IMR-90 (cell line): ENCODE measurements around the gene FAU. TPM values are rescaled to one million over a fixed set of nuclear protein-coding genes. Genes with fewer than 3 reads are reported as not detected.
"Not testable (repeated sequence)": the region's sequence is repeated elsewhere in the genome, so short reads cannot be mapped to it uniquely, and the experiment has no call there.

Source experiments
- ATAC-seq: fragments of 200-7000 bp; cut with Tn5 transposase; 2 replicates; pipeline ENCODE4 v1.9.1; 2020; ENCODE audit warnings: low read depth, mild to moderate bottlenecking, moderate library complexity
- BruUV-seq: library from RNA; stranded (reverse); fragments of 400-500 nt; replicated peaks from 2 replicates; lab custom pipeline; 2021; lab: Mats Ljungman, UMichigan
- CTCF ChIA-PET: fragments of 300-600 bp; formaldehyde crosslinking; extraction: SDS; loops from one replicate; lab custom pipeline; 2021; ENCODE audit warnings: antibody characterized with exemption; lab: Yijun Ruan, JAX
- POLR2A ChIA-PET: fragments of 300-600 bp; sonication (Branson Sonifier 250); formaldehyde crosslinking; loops from one replicate; lab custom pipeline; 2022; ENCODE audit warnings: antibody characterized with exemption; ENCODE audit not compliant: unreplicated experiment; lab: Charles Lee
- DNase-seq: peaks from one replicate; pipeline ENCODE4 v3.0.0; 2013
- H2AFZ ChIP-seq: replicated peaks from 2 replicates; pipeline ENCODE3; 2013; ENCODE audit warnings: low read length, mild to moderate bottlenecking; ENCODE audit not compliant: poor library complexity
- H2AK5ac ChIP-seq: 2 replicates; pipeline ENCODE4 v1.6.1; 2013; ENCODE audit warnings: low read depth, low read length, inconsistent platforms
- H2AK9ac ChIP-seq: replicated peaks from 2 replicates; pipeline ENCODE3; 2013; ENCODE audit warnings: mild to moderate bottlenecking, low read depth, low read length, moderate library complexity; ENCODE audit not compliant: poor library complexity
- H2BK120ac ChIP-seq: 2 replicates; pipeline ENCODE4 v1.6.1; 2013; ENCODE audit warnings: low read depth, low read length, inconsistent platforms
- H2BK15ac ChIP-seq: 3 replicates; pipeline ENCODE4 v1.6.1; 2013; ENCODE audit warnings: low read depth, low read length, inconsistent platforms
- H2BK20ac ChIP-seq: 2 replicates; pipeline ENCODE4 v1.6.1; 2013; ENCODE audit warnings: low read depth, mild to moderate bottlenecking, inconsistent platforms, low read length, moderate library complexity
- H2BK5ac ChIP-seq: 2 replicates; pipeline ENCODE4 v1.6.1; 2013; ENCODE audit warnings: mild to moderate bottlenecking, low read depth, low read length, inconsistent platforms; ENCODE audit not compliant: poor library complexity, severe bottlenecking
- H3K14ac ChIP-seq: replicated peaks from 2 replicates; pipeline ENCODE4 v1.6.1; 2013; ENCODE audit warnings: low read depth, low read length, inconsistent platforms
- H3K18ac ChIP-seq: 2 replicates; pipeline ENCODE4 v1.6.1; 2013; ENCODE audit warnings: low read depth, low read length, control low read depth
- H3K23ac ChIP-seq: 2 replicates; pipeline ENCODE4 v1.6.1; 2013; ENCODE audit warnings: low read depth, low read length, inconsistent platforms
- H3K27ac ChIP-seq: 2 replicates; pipeline ENCODE4 v1.5.1; 2013; ENCODE audit warnings: mild to moderate bottlenecking, control low read depth, low read length; ENCODE audit not compliant: insufficient read depth
- H3K27me3 ChIP-seq: 2 replicates; pipeline ENCODE4 v1.6.1; 2013; ENCODE audit warnings: low read length; ENCODE audit not compliant: control insufficient read depth, insufficient read depth
- H3K36me3 ChIP-seq: 2 replicates; pipeline ENCODE4 v1.6.1; 2013; ENCODE audit warnings: low read length, mixed read lengths; ENCODE audit not compliant: control insufficient read depth, insufficient read depth
- H3K4ac ChIP-seq: 2 replicates; pipeline ENCODE4 v1.6.1; 2013; ENCODE audit warnings: low read depth, low read length, inconsistent platforms
- H3K4me1 ChIP-seq: 2 replicates; pipeline ENCODE4 v1.6.1; 2013; ENCODE audit warnings: low read length, mixed read lengths; ENCODE audit not compliant: control insufficient read depth, insufficient read depth
- H3K4me2 ChIP-seq: 2 replicates; pipeline ENCODE4 v1.6.1; 2013; ENCODE audit warnings: low read depth, mild to moderate bottlenecking, control low read depth, low read length, moderate library complexity
- H3K4me3 ChIP-seq: 2 replicates; pipeline ENCODE4 v1.5.1; 2013; ENCODE audit warnings: low read depth, mild to moderate bottlenecking, control low read depth, low read length, moderate library complexity; ENCODE audit not compliant: insufficient read depth
- H3K56ac ChIP-seq: 2 replicates; pipeline ENCODE4 v1.6.1; 2013; ENCODE audit warnings: low read length, inconsistent platforms; ENCODE audit not compliant: insufficient read depth; ENCODE audit errors: extremely low read depth
- H3K79me1 ChIP-seq, 2 experiments: 2 replicates each; pipeline ENCODE4 v1.6.1; 2013; ENCODE audit warnings: low read length in 2 of 2, inconsistent platforms in 1 of 2, low read depth in 1 of 2
- H3K9ac ChIP-seq: 2 replicates; pipeline ENCODE4 v1.6.1; 2013; ENCODE audit warnings: low read depth, low read length, control low read depth
- H3K9me1 ChIP-seq: 2 replicates; pipeline ENCODE4 v1.6.1; 2013; ENCODE audit warnings: low read length, inconsistent platforms; ENCODE audit not compliant: insufficient read depth
- H3K9me3 ChIP-seq: 2 replicates; pipeline ENCODE4 v1.6.1; 2013; ENCODE audit warnings: low read length; ENCODE audit not compliant: control insufficient read depth, insufficient read depth
- H4K20me1 ChIP-seq: 2 replicates; pipeline ENCODE4 v1.6.1; 2013; ENCODE audit warnings: low read length, inconsistent platforms; ENCODE audit not compliant: insufficient read depth
- H4K5ac ChIP-seq: 2 replicates; pipeline ENCODE4 v1.6.1; 2013; ENCODE audit warnings: mild to moderate bottlenecking, low read depth, low read length, control low read depth
- H4K8ac ChIP-seq, 2 experiments: 2 replicates each; pipeline ENCODE4 v1.6.1; 2013; ENCODE audit warnings: low read depth in 2 of 2, low read length in 2 of 2, control low read depth in 1 of 2, inconsistent platforms in 1 of 2
- H4K91ac ChIP-seq: 2 replicates; pipeline ENCODE4 v1.6.1; 2013; ENCODE audit warnings: low read depth, low read length, inconsistent platforms; ENCODE audit not compliant: insufficient read depth
- CEBPB ChIP-seq: IDR thresholded peaks from 2 replicates; pipeline ENCODE4 v1.6.1; 2012; ENCODE audit warnings: low read depth, low read length, improper control_type of control experiment
- WGBS, 2 experiments: methylation state at CpG; one replicate each; pipeline versions ENCODE4 v1.1.5 to v1.1.7; 2013; ENCODE audit warnings: missing lambda C conversion rate in 2 of 2; ENCODE audit not compliant: insufficient read length in 1 of 2; ENCODE audit errors: extremely low coverage in 2 of 2; 5-methylcytosine and 5-hydroxymethylcytosine counted together
- dilution Hi-C: fragments of 300-500 bp; cut with HindIII; formaldehyde crosslinking; loops from one replicate; pipeline ENCODE4 v1.14.3; 2018; ENCODE audit warnings: low sequenced_read_pairs; ENCODE audit not compliant: unreplicated experiment
- in situ Hi-C: fragments of 300-500 bp; cut with MboI; formaldehyde crosslinking; loops from 3 replicates; pipeline ENCODE4 v1.14.3; 2019; ENCODE audit warnings: low sequenced_read_pairs, inconsistent platforms, mixed read lengths
- intact Hi-C: fragments of 100-400 bp; cut with micrococcal nuclease; formaldehyde crosslinking; loops from 2 replicates; pipeline ENCODE4 v1.10.0; 2022
- polyA plus RNA-seq, 3 experiments: library from polyadenylated mRNA; depleted of rRNA; stranded (reverse); fragments of >200 nt; gene quantifications; 2 replicates each; pipeline ENCODE4 v1.2.3, GENCODE V29; 2012; ENCODE audit warnings: low replicate concordance in 1 of 3
- total RNA-seq: library from RNA; depleted of rRNA; stranded (reverse); fragments of >200 nt; gene quantifications from 2 replicates; pipeline ENCODE4 v1.2.3, GENCODE V29; 2012

Gene FAU
- total and polyA plus RNA-seq, 2 of the 4 experiments (the other 2 are of a cell fraction), result 189 to 652 TPM

DNA sequence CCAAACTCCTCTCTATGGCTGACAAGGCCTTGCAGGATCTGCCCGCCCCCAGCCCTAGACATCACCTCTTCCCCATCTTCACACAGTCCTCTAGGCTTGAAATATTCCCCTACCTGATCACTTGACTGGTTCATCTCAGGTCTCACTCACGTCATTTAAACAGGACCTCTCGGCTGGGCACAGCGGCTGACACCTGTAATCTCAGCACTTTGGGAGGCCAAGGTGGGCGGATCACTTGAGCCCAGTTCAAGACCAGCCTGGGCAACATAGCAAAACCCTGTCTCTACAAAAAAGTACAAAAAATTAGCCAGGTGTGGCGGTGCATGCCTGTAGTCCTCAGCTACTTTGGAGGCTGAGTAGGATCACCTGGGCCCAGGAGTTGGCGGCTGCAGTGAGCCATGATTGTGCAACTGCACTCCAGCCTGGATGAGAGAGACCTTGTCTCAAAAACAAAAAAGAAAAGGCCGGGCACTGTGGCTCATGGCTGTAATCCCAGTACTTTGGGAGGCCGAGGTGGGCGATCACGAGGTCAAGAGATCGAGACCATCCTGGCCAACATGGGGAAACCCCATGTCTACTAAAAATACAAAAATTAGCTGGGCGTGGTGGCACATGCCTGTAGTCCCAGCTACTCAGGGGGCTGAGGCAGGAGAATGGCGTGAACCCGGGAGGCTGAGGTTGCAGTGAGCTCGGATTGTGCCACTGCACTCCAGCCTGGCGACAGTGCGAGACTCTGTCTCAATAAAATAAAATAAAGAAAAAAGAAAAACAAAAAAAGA lies 2.9 kb downstream of the FAU start:
- dilution Hi-C loops, H4K5ac ChIP-seq, H2AFZ ChIP-seq, H3K27ac ChIP-seq, H2BK20ac ChIP-seq, H3K18ac ChIP-seq, in situ Hi-C loops, H3K56ac ChIP-seq, H3K4me3 ChIP-seq, H3K23ac ChIP-seq, CTCF ChIA-PET, H2AK5ac ChIP-seq, H3K9me3 ChIP-seq, H3K9ac ChIP-seq, POLR2A ChIA-PET, H2BK5ac ChIP-seq, H3K4me2 ChIP-seq, H2AK9ac ChIP-seq, H2BK15ac ChIP-seq, H3K4me1 ChIP-seq, BruUV-seq, ATAC-seq, intact Hi-C loops, H3K4ac ChIP-seq, H4K20me1 ChIP-seq, H3K14ac ChIP-seq, H3K9me1 ChIP-seq, H4K91ac ChIP-seq, H2BK120ac ChIP-seq, H3K27me3 ChIP-seq, DNase-seq, H4K8ac ChIP-seq: not testable (repeated sequence)
- peaks cover 19% of the 10 kb centered on the region for H3K36me3 ChIP-seq
- WGBS, 2 experiments, result 92% methylated on average over 10 of the region's 18 CpGs; no CpG with 5 or more reads in 1 of the 2 experiments
- H3K79me1 ChIP-seq, result peaks cover 24 to 66% of the 10 kb centered on the region in 2 experiments
- TF ChIP-seq CEBPB, result 0 out of 2 replicates have a peak, but pooled peaks have one; percentile 21
